Colonic mucosa (tissue), 4 donors: ENCODE measurements around the gene LAMTOR2. TPM values are rescaled to one million over a fixed set of nuclear protein-coding genes. Genes with fewer than 3 reads are reported as not detected.
"Not testable (repeated sequence)": the region's sequence is repeated elsewhere in the genome, so short reads cannot be mapped to it uniquely, and the experiment has no call there.

Experiments used
- DNase-seq: peaks from one replicate; pipeline ENCODE4 v3.0.0-alpha.2; 2020
- H3K27ac ChIP-seq: fragments of 200-600 bp; one replicate; pipeline ENCODE4 v1.8.0; 2021
- H3K27me3 ChIP-seq: fragments of 200-600 bp; one replicate; pipeline ENCODE4 v1.8.0; 2021
- H3K36me3 ChIP-seq: fragments of 200-600 bp; one replicate; pipeline ENCODE4 v1.8.0; 2021
- H3K4me1 ChIP-seq: fragments of 200-600 bp; one replicate; pipeline ENCODE4 v1.8.0; 2021; ENCODE audit warnings: mild to moderate bottlenecking
- H3K4me3 ChIP-seq: fragments of 200-600 bp; one replicate; pipeline ENCODE4 v1.8.0; 2021
- H3K9ac ChIP-seq, 2 donors: one replicate each; pipeline ENCODE4 v1.7.0; 2013; ENCODE audit warnings: control low read depth in 2 of 2, low read depth in 2 of 2, low read length in 2 of 2
- H3K9me3 ChIP-seq: fragments of 200-600 bp; one replicate; pipeline ENCODE4 v1.8.0; 2021
- intact Hi-C: fragments of 100-400 bp; cut with DNase I; formaldehyde crosslinking; loops from one replicate; pipeline ENCODE4 v1.14.1; 2022
- total RNA-seq, 2 donors: library from RNA; stranded (reverse); fragmentation: NEBNext Ultra II Directional in 1 of 2; extraction: Animal tissue kit (Norgen Biotek cat#: 25700) in 1 of 2; gene quantifications; one replicate each; pipeline ENCODE4 v1.2.1, GENCODE V29; 2021
- TF ChIP-seq, protein P1 (sequence below): fragments of 200-600 bp; IDR thresholded peaks from one replicate; pipeline ENCODE4 v1.8.0; 2022; ENCODE audit warnings: antibody characterized with exemption, mild to moderate bottlenecking
- donor health status: healthy.
- donor health status: DM: no; HTN: no; CAD: no.
- donor health status: DM: no; HTN: no; CAD: no.

LAMTOR2 gene
- total RNA-seq, 2 donors from 2014 or later: 69.4 to 83.9 TPM

DNA sequence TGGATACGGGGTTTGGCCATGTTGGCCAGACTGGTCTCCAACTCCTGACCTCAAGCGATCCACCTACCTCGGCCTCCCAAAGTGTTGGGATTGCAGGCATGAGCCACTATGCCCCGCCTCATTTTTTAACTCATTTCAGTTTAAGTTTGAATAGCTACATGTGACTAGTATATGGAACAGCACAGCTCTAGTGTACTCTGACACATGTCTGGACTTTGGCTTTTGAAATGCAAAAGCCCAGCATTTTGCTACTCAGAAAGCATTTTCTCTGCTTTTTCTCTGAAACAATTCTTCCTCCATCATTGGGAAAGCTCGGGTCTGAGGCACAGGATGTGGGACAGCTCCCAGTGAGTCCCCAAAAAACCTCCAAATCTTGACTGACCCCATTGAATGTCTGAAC lies 29.8 kb upstream of the LAMTOR2 start:
- H3K9me3 ChIP-seq: no peaks in the 10 kb centered on the region
- no peaks in the 10 kb centered on the region for H3K27me3 ChIP-seq
- no peak overlapping the region for H3K27ac ChIP-seq
- no peaks in the 10 kb centered on the region for H3K36me3 ChIP-seq
- H3K4me3 ChIP-seq: no peak overlapping the region
- no peak for DNase-seq
- intact Hi-C loops: no loop called here
- H3K4me1 ChIP-seq: no peaks in the 10 kb centered on the region
- TF ChIP-seq, protein P1, sequence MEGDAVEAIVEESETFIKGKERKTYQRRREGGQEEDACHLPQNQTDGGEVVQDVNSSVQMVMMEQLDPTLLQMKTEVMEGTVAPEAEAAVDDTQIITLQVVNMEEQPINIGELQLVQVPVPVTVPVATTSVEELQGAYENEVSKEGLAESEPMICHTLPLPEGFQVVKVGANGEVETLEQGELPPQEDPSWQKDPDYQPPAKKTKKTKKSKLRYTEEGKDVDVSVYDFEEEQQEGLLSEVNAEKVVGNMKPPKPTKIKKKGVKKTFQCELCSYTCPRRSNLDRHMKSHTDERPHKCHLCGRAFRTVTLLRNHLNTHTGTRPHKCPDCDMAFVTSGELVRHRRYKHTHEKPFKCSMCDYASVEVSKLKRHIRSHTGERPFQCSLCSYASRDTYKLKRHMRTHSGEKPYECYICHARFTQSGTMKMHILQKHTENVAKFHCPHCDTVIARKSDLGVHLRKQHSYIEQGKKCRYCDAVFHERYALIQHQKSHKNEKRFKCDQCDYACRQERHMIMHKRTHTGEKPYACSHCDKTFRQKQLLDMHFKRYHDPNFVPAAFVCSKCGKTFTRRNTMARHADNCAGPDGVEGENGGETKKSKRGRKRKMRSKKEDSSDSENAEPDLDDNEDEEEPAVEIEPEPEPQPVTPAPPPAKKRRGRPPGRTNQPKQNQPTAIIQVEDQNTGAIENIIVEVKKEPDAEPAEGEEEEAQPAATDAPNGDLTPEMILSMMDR: no peak
- H3K9ac ChIP-seq: no peak overlapping the region

DNA sequence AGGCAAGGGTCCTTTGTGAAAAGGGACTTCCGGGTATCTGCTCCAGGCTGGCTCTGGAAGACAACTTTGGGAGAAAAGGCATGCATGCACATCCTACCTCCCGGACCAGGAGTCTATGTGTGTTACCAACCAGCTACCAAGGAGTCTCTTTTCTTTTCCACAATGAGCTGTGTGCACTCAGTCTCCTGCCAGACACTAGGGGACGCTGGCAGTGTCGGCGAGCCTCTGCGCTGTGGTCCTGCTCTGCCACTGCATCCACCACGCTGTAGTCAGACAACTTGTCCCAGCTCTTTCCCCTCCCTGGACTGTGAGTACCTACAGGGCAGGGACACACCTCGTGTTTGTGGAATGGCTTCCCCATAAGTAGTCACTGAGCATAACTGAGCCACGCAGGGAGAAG lies 28.7 kb upstream of the LAMTOR2 start:
- Histone ChIP-seq H3K9me3 (no peaks in the 10 kb centered on the region), H3K27me3 (no peaks in the 10 kb centered on the region), H3K4me1 (no peaks in the 10 kb centered on the region), H3K4me3 (no peak overlapping the region), H3K27ac (no peak overlapping the region), H3K36me3 (no peaks in the 10 kb centered on the region), H3K9ac (no peak overlapping the region)
- intact Hi-C loops: no loop called here
- TF ChIP-seq, protein P1: peak; percentile 33
- peak; percentile 23 for DNase-seq

DNA sequence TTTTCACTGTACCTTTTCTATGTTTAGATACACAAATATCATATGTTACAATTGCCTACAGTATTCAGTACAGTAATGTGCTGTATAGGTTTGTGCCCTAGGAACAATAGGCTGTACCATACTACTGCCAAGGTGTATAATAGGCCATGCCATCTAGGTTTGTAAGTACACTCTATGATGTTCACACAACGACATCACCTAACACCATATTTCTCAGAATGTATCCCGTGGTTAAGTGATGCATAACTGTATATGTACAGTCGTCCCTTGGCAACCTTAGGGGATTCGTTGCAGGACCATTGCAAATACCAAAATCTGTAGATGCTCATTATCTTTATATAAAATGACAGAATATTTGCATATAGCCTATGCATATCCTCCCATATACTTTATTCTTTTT lies 28.0 kb upstream of the LAMTOR2 start:
- intact Hi-C loops: no loop called here
- no peaks in the 10 kb centered on the region for H3K9me3 ChIP-seq
- no peak overlapping the region for H3K4me3 ChIP-seq
- H3K4me1 ChIP-seq: no peaks in the 10 kb centered on the region
- H3K36me3 ChIP-seq: no peaks in the 10 kb centered on the region
- no peak for DNase-seq
- no peak overlapping the region for H3K9ac ChIP-seq
- no peak overlapping the region for H3K27ac ChIP-seq
- no peaks in the 10 kb centered on the region for H3K27me3 ChIP-seq
- TF ChIP-seq, protein P1: no peak

DNA sequence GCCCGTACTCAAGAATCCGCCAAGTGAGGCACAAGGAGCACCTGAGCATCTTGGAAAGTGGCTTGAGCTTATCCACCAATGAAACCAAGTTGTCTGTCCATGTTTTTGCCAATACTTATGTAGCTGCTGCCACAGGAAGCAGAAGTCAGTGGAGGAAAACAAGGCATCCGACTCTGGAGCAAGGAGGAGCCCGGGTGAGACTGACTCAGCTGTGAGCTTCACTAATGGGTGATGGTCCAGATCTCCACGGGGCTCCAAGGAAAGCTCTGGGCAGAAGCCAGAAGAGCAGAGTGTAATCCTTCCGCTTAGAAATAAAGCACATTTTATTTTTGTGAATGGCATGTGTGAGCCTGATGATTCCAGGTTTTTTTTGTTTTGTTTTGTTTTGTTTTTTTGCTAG lies 21.6 kb upstream of the LAMTOR2 start:
- no peak overlapping the region for H3K9ac ChIP-seq
- no peaks in the 10 kb centered on the region for H3K4me1 ChIP-seq
- DNase-seq: no peak
- no peak overlapping the region for H3K4me3 ChIP-seq
- no peaks in the 10 kb centered on the region for H3K36me3 ChIP-seq
- intact Hi-C loops: no loop called here
- TF ChIP-seq, protein P1: no peak
- no peaks in the 10 kb centered on the region for H3K9me3 ChIP-seq
- no peaks in the 10 kb centered on the region for H3K27me3 ChIP-seq
- no peak overlapping the region for H3K27ac ChIP-seq

DNA sequence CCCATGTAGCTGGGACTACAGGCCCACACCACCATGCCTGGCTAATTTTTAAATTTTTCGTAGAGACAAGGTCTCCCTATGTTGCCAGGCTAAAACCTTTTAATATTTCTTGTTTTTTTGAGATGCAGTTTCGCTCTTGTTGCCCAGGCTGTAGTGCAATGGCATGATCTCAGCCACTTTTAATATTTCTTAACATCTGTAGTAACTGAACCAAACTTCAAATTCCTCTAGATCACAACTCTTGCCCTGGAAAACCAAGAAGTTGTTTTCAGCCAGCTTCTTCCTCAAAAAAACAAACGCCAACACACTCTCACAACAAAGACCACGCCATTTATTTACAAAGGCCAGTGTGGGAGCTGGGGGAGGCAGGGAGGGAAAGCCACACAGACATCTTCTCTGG lies 19.6 kb upstream of the LAMTOR2 start:
- intact Hi-C loops, H3K27me3 ChIP-seq, H3K4me3 ChIP-seq, DNase-seq, H3K27ac ChIP-seq, H3K36me3 ChIP-seq, H3K9me3 ChIP-seq, H3K4me1 ChIP-seq, H3K9ac ChIP-seq: not testable (repeated sequence)

DNA sequence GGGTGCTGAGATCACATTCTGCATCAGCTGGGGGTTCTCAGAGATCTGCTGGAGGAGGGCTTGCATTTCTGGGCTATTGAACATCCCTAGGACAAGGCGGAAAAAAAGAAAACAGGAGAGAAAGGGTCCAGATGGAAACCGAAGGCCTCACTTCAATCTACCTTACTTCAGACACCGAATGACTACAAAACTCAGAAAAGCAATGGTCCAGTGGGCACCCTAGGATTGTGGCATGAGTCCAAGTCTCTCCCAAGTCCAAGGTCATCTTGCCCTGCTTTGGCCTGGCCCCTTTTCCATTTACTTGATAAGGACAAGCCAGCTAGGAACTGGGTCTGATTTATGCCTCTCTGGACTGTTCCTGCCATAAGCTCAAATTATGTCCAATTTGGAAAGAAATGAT lies 11.8 kb upstream of the LAMTOR2 start:
- intact Hi-C loops: no loop called here
- H3K4me1 ChIP-seq: no peaks in the 10 kb centered on the region
- no peak for DNase-seq
- no peak overlapping the region for H3K9ac ChIP-seq
- H3K27ac ChIP-seq: no peak overlapping the region
- H3K4me3 ChIP-seq: no peak overlapping the region
- no peaks in the 10 kb centered on the region for H3K27me3 ChIP-seq
- TF ChIP-seq, protein P1: no peak
- H3K9me3 ChIP-seq: no peaks in the 10 kb centered on the region
- H3K36me3 ChIP-seq: no peaks in the 10 kb centered on the region
